NCI-H1694 (cell line): ENCODE results near the gene SPECC1.
"Not testable (repeated sequence)": the region's sequence is repeated elsewhere in the genome, so short reads cannot be mapped to it uniquely, and the experiment has no call there.

ENCODE experiments used
- DNase-seq: peaks from one replicate; lab custom pipeline; 2025; lab: John Stamatoyannopoulos, UW

SPECC1 gene

GRCh38 chr17:20009302-20010098, at the start of gene SPECC1:
Gene SPECC1 (plus strand): TSS chr17:20009359. CDS start chr17:20096652, 87,293 bp downstream.
- DNase-seq, result peak; percentile 68

- DNase-seq, result not testable (repeated sequence)
These were observed 46.2 kb upstream of the SPECC1 start for GRCh38 chr17:19962954-19963353.

- no peak for DNase-seq
These were observed 36.0 kb upstream of the SPECC1 start for GRCh38 chr17:19973156-19973555.

DNA sequence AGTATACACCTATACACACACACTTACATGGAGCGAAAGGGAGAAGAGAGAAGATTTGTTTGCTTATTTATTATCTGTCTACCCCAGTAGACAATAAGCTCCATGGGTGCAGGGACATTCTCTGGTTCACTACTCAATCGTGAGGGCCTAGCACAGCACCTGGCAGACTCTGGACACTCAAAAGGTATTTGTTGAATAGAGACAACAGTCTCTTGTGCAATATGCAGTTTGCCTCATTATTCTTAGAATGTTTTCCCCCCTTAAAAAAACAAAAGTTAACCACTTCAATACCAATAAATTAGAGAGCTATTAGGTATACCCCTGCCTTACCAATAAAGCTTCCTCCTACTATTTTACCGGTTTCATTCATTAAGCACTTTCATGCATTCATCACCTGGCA, 33.6 kb upstream of the SPECC1 start:
- no peak for DNase-seq

- DNase-seq, result peak; percentile 79
These were observed 31.6 kb upstream of the SPECC1 start, which contains the start of gene AKAP10 for GRCh38 chr17:19977293-19978208. Gene AKAP10 (minus strand): TSS chr17:19977828. CDS start chr17:19977679, 149 bp downstream.

GRCh38 chr17:19978209-19978802, 30.9 kb upstream of the SPECC1 start:
- DNase-seq, result no peak

DNA sequence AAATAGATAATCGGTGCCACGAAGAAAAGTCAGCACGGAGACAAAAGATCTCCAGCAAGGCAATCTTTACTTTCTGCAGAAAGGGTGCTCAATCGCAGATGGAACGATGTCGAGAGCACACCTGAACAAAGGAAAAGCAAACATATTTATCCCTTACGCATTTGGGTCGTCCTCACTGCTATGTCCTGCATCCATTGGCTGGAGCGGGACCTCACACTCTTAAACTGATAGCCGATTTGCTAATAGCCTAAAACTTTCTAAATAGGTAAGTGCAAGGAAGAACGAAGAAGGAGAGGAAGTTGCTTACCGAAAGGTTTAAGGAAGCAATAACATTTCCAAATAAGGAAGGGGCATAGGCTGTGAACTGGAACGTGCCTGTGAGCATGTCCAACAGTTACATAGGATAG, 30.4 kb upstream of the SPECC1 start:
- DNase-seq, result no peak

DNA sequence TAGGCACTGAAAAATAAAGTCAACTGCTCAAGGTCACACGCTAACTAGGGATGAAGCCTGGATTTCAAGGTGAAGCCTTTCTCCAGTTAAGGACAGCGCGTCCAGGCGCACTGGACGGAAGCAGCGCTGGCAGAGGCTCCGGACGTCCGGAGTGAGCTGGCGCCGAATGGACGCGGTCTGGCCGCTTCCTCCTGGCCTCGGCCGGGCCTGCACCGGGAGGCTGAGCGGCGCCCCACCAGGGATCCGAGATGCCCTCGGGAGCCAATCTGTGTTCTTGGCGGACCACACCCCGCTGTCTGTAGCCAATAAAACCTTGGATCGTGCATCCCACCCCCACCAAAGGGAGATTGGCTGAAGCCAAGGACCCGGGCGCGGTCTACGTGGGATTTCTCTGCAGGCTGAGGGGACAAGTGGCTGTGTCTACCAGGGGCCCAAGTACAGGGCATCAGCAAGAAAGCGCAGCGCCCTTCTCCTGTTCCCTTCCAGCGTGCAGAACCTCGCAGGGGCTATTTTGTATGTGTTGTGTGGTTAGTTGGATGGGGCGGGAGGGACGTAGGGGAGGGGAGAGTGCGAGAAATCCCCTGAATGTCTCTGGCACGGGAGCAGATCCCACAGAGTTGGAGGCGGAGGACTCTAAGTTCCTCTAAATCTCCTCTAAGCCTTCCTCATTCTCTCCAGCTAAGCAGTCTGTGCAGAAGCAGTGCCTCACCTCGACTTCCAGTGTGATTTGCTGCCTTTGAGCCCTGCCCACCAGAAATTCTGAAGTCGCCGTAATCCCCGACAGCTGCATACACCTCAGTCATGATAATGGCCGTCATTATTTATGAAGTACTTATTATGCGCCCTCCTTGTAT, 29.0 kb upstream of the SPECC1 start:
- no peak for DNase-seq

- no peak for DNase-seq
These were observed 22.0 kb upstream of the SPECC1 start for GRCh38 chr17:19986941-19987861.

GRCh38 chr17:19987897-19988296, 21.3 kb upstream of the SPECC1 start:
- no peak for DNase-seq

- DNase-seq, result no peak
These were observed 17.8 kb upstream of the SPECC1 start for GRCh38 chr17:19991252-19991885.

GRCh38 chr17:19992803-19993713, 16.1 kb upstream of the SPECC1 start:
- DNase-seq, result peak; percentile 90

DNA sequence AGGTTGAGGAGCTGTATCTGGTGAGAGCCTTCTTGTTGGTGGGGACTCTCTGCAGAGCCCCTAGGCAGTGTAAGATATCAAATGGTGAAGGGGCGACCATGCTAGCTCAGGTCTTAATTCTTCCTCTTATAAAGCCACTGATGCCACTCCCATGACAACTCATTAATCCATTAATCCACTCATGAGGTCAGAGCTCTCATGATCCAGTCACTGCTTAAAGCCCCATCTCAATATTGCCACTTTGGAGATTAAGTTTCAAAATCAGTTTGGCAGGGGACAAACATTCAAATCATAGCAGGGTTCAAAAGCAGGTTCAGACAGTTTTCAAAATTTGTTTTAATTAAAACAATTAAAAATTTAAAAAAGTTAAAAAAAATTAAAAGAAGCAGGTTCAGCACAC, 13.1 kb upstream of the SPECC1 start:
- DNase-seq, result no peak

DNA sequence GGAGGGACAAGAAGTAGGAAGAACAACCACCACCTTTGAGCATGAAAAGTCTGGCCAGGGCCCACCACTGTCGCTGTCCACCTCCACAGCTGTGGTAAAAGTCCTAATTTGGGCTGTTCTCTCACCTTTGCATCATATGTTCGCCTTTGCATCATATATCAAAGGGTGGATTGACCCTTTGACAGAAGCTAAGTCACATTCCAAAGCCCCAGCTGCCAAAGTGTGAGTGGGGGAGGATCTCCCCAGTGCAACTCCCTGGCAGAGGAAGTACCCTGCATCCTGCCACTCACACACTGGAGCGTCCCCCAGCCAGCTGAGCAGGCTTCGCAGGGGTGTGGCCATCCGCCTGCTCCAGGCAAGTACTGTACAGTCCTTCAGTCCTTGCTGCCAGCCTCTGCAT, 12.7 kb upstream of the SPECC1 start:
- no peak for DNase-seq

- DNase-seq, result no peak
These were observed 712 bp upstream of the SPECC1 start for GRCh38 chr17:20008242-20009051.

DNA sequence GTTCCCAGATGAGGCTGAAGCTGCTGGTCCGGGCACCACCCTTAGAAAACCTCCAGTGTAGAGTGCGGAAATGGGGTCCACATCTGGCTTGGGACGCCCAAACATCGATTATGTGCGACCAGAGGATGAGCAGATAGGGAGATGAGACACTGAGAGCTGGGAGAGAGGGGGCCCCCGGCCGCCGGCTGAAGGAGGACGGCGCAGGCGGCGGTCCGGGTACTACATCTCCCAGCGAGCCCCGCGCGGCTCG, 182 bp upstream of the SPECC1 start:
- no peak for DNase-seq

GRCh38 chr17:20010099-20010863, 1.1 kb downstream of the SPECC1 start:
- DNase-seq, result peak; percentile 73
